GM10248 (cell line): ENCODE data around the gene PRR5L.

Source experiments
- CTCF ChIA-PET: fragments of 300-600 bp; sonication (Branson Sonifier 250); formaldehyde crosslinking; extraction: SDS; loops from one replicate; lab custom pipeline; 2021; ENCODE audit warnings: antibody characterized with exemption; lab: Yijun Ruan, JAX
- POLR2A ChIA-PET: fragments of 350-650 bp; sonication (Branson Sonifier 250); formaldehyde crosslinking; extraction: SDS; loops from one replicate; lab custom pipeline; 2020; ENCODE audit warnings: antibody characterized with exemption; lab: Yijun Ruan, JAX
- DNase-seq: peaks from one replicate; pipeline ENCODE4 v3.0.0; 2012; ENCODE audit errors: extremely low spot score
- CTCF ChIP-seq: IDR thresholded peaks from 2 replicates; pipeline ENCODE4 v1.5.1; 2012; ENCODE audit warnings: mild to moderate bottlenecking, low read depth; ENCODE audit errors: extremely low read depth, missing control alignments, control extremely low read depth

Gene PRR5L

GRCh38 chr11:36372101-36372771 lies 76.1 kb downstream of the PRR5L start:
- TF ChIP-seq CTCF: no peak
- ChIA-PET CTCF (interaction anchor here (1.0 kb wide), 1 partner anchor 13 kb away, joined by 3 read pairs; no protein-coding TSS in a partner anchor), POLR2A (no interaction called here)
- no peak for DNase-seq

- CTCF ChIA-PET: interaction anchor here (0.6 to 1.0 kb wide), 2 partner anchors 12 to 28 kb away, joined by 3 read pairs; no protein-coding TSS in a partner anchor
- TF ChIP-seq CTCF: no peak
- POLR2A ChIA-PET: no interaction called here
- no peak for DNase-seq
Observed at GRCh38 chr11:36373016-36374010, 77.2 kb downstream of the PRR5L start.

GRCh38 chr11:36374726-36375125 lies 78.6 kb downstream of the PRR5L start:
- DNase-seq: no peak
- CTCF ChIA-PET: interaction anchor here (1.2 to 1.7 kb wide), 4 partner anchors 13 to 118 kb away, joined by 3 to 6 read pairs (median 3); no protein-coding TSS in a partner anchor
- no peak for TF ChIP-seq CTCF
- POLR2A ChIA-PET: no interaction called here

GRCh38 chr11:36375353-36376008 lies 79.4 kb downstream of the PRR5L start:
- ChIA-PET POLR2A (no interaction called here), CTCF (interaction anchor here (1.0 to 2.5 kb wide), 6 partner anchors 11 to 117 kb away, joined by 3 to 7 read pairs (median 3); no protein-coding TSS in a partner anchor)
- no peak for DNase-seq
- TF ChIP-seq CTCF: no peak

- no peak for DNase-seq
- POLR2A ChIA-PET: no interaction called here
- CTCF ChIA-PET: interaction anchor here (1.0 to 2.5 kb wide), 3 partner anchors 11 to 116 kb away, joined by 3 to 7 read pairs (median 6); no protein-coding TSS in a partner anchor
- no peak for TF ChIP-seq CTCF
Observed at GRCh38 chr11:36376009-36376887, 80.2 kb downstream of the PRR5L start.
